OCI-LY7 (cell line): ENCODE data around the gene P2RX5. TPM values are rescaled to one million over a fixed set of nuclear protein-coding genes. Genes with fewer than 3 reads are reported as not detected.

Source experiments
- BruUV-seq: library from RNA; stranded (reverse); fragments of 400-500 nt; replicated peaks from 2 replicates; lab custom pipeline; 2021; lab: Mats Ljungman, UMichigan
- CTCF ChIA-PET: fragments of 300-600 bp; sonication (Branson Sonifier 250); formaldehyde crosslinking; loops from one replicate; lab custom pipeline; 2022; ENCODE audit warnings: antibody characterized with exemption; ENCODE audit not compliant: unreplicated experiment; lab: Charles Lee
- POLR2A ChIA-PET: fragments of 300-600 bp; sonication (Branson Sonifier 250); formaldehyde crosslinking; loops from one replicate; lab custom pipeline; 2022; ENCODE audit warnings: antibody characterized with exemption; lab: Charles Lee
- DNase-seq: peaks from one replicate; pipeline ENCODE4 v3.0.0-alpha.2; 2015; ENCODE audit warnings: low spot score
- H2AFZ ChIP-seq: fragments of 200-600 bp; sonication (generic), shearing (Covaris generic); 2 replicates; pipeline ENCODE4 v1.6.1; 2014; ENCODE audit warnings: mild to moderate bottlenecking, antibody characterized with exemption, low read length, moderate library complexity
- H3K27ac ChIP-seq: fragments of 200-600 bp; sonication (generic); 2 replicates; pipeline ENCODE4 v1.5.1; 2014; ENCODE audit warnings: mixed run types, low read depth, mild to moderate bottlenecking, moderate library complexity, low read length, inconsistent platforms; ENCODE audit not compliant: poor library complexity, severe bottlenecking
- H3K36me3 ChIP-seq: fragments of 200-600 bp; sonication (generic); 2 replicates; pipeline ENCODE4 v1.6.1; 2014; ENCODE audit warnings: mild to moderate bottlenecking, antibody characterized with exemption, low read length, moderate library complexity, mixed read lengths; ENCODE audit not compliant: insufficient read depth
- H3K4me1 ChIP-seq: fragments of 200-600 bp; sonication (generic); 2 replicates; pipeline ENCODE4 v1.5.1; 2014; ENCODE audit warnings: mild to moderate bottlenecking, low read length; ENCODE audit not compliant: insufficient read depth, poor library complexity, severe bottlenecking
- H3K4me2 ChIP-seq: fragments of 200-600 bp; sonication (generic); 2 replicates; pipeline ENCODE4 v1.6.1; 2014; ENCODE audit warnings: mild to moderate bottlenecking, low read length
- H3K4me3 ChIP-seq: fragments of 200-600 bp; sonication (generic); 2 replicates; pipeline ENCODE4 v1.5.1; 2014; ENCODE audit warnings: mild to moderate bottlenecking, low read depth, low read length; ENCODE audit not compliant: poor library complexity, severe bottlenecking
- H3K79me2 ChIP-seq: fragments of 200-600 bp; sonication (generic); 2 replicates; pipeline ENCODE4 v1.6.1; 2016; ENCODE audit warnings: low read depth, mild to moderate bottlenecking, low read length, moderate library complexity, mixed read lengths; ENCODE audit not compliant: insufficient read depth
- H3K9me2 ChIP-seq: fragments of 200-600 bp; sonication (generic); 2 replicates; pipeline ENCODE4 v1.6.1; 2016; ENCODE audit warnings: mild to moderate bottlenecking, low read length, mixed read lengths; ENCODE audit not compliant: insufficient read depth
- H3K9me3 ChIP-seq: fragments of 200-600 bp; sonication (generic); 2 replicates; pipeline ENCODE4 v1.6.1; 2014; ENCODE audit warnings: mild to moderate bottlenecking, mixed run types, low read length, mixed read lengths
- H4K20me1 ChIP-seq: fragments of 200-600 bp; sonication (generic); 2 replicates; pipeline ENCODE4 v1.6.1; 2014; ENCODE audit warnings: mild to moderate bottlenecking, antibody characterized with exemption, low read length, moderate library complexity, mixed read lengths; ENCODE audit not compliant: insufficient read depth
- CTCF ChIP-seq: fragments of 200-600 bp; sonication (generic); conservative IDR thresholded peaks from 2 replicates; pipeline ENCODE4 v1.5.1; 2014; ENCODE audit warnings: mild to moderate bottlenecking, antibody characterized with exemption, low read length, moderate library complexity, mixed read lengths
- EZH2phosphoT487 ChIP-seq: fragments of 200-600 bp; sonication (generic); IDR thresholded peaks from 2 replicates; pipeline ENCODE4 v1.6.1; 2018; ENCODE audit warnings: low read depth, borderline replicate concordance, mild to moderate bottlenecking, mixed run types, antibody characterized with exemption, low read length, moderate library complexity, mixed read lengths
- intact Hi-C: fragments of 100-400 bp; cut with micrococcal nuclease; formaldehyde crosslinking; loops from one replicate; pipeline ENCODE4 v1.10.0; 2022; ENCODE audit not compliant: unreplicated experiment
- total RNA-seq, 2 experiments: library from RNA; depleted of rRNA in 1 of 2; stranded (reverse); fragments of >200 nt in 1 of 2; shearing (Covaris generic) in 1 of 2; gene quantifications; 2 replicates each; pipeline ENCODE4 v1.2.3, GENCODE V29; 2014 to 2022

Gene P2RX5
- total RNA-seq, 2 experiments from 2014 or later: 150 to 195 TPM

GRCh38 chr17:3688027-3688553 lies 7.9 kb downstream of the P2RX5 start:
- ChIA-PET POLR2A (interaction anchor here (0.7 kb wide), 1 partner anchor 21 kb away, joined by 3 read pairs; no protein-coding TSS in a partner anchor), CTCF (no interaction called here)
- intact Hi-C loops: no loop called here
- Histone ChIP-seq H3K27ac (peak overlapping the region; percentile 81), H3K9me2 (no peaks in the 10 kb centered on the region), H3K4me1 (peaks cover 77% of the 10 kb centered on the region), H3K4me3 (peak overlapping the region; percentile 33), H3K9me3 (no peaks in the 10 kb centered on the region), H3K36me3 (peaks cover 63% of the 10 kb centered on the region), H4K20me1 (0 out of 2 replicates have a peak, but pooled peaks cover 4% of the 10 kb centered on the region), H2AFZ (no peak overlapping the region), H3K4me2 (peak overlapping the region; percentile 53), H3K79me2 (peaks cover 26% of the 10 kb centered on the region)
- BruUV-seq: no TSS peak
- no peak for TF ChIP-seq EZH2phosphoT487
- TF ChIP-seq CTCF: no peak
- peak; percentile 71 for DNase-seq

- Histone ChIP-seq H3K9me2 (no peaks in the 10 kb centered on the region), H4K20me1 (no peaks in the 10 kb centered on the region), H3K9me3 (no peaks in the 10 kb centered on the region), H3K27ac (peak overlapping the region; percentile 91), H3K4me3 (no peak overlapping the region), H3K4me1 (peaks cover 52% of the 10 kb centered on the region), H3K4me2 (peak overlapping the region; percentile 42; the same call in 1 of the 2 replicates), H2AFZ (no peak overlapping the region), H3K79me2 (no peaks in the 10 kb centered on the region), H3K36me3 (peaks cover 65% of the 10 kb centered on the region)
- no TSS peak for BruUV-seq
- DNase-seq: peak; percentile 44
- TF ChIP-seq EZH2phosphoT487: no peak
- TF ChIP-seq CTCF: no peak
- ChIA-PET POLR2A (no interaction called here), CTCF (no interaction called here)
- intact Hi-C loops: no loop called here
Measured at GRCh38 chr17:3685174-3685573, 10.8 kb downstream of the P2RX5 start.

GRCh38 chr17:3683054-3683511 lies 12.9 kb downstream of the P2RX5 start:
- DNase-seq: peak; percentile 78
- Histone ChIP-seq H4K20me1 (no peaks in the 10 kb centered on the region), H3K4me2 (no peak overlapping the region; the same call in 1 of the 2 replicates), H2AFZ (no peak overlapping the region), H3K4me3 (no peak overlapping the region), H3K79me2 (no peaks in the 10 kb centered on the region), H3K9me3 (no peaks in the 10 kb centered on the region), H3K27ac (peak overlapping the region; percentile 91), H3K9me2 (no peaks in the 10 kb centered on the region), H3K36me3 (peaks cover 64% of the 10 kb centered on the region), H3K4me1 (peaks cover 31% of the 10 kb centered on the region)
- intact Hi-C loops: loop anchor here (1.0 kb wide), 3 partner anchors 11 to 144 kb away; no protein-coding TSS in a partner anchor
- ChIA-PET CTCF (interaction anchor here (0.6 to 0.7 kb wide), 2 partner anchors 28 to 43 kb away, joined by 3 to 4 read pairs; no protein-coding TSS in a partner anchor), POLR2A (interaction anchor here (0.5 to 0.7 kb wide), 3 partner anchors 49 to 529 kb away, joined by 3 to 7 read pairs (median 4); no protein-coding TSS in a partner anchor)
- no TSS peak for BruUV-seq
- no peak for TF ChIP-seq EZH2phosphoT487
- TF ChIP-seq CTCF: peak; percentile 95
